ENCODE data around the gene ATF6B.

Gene ATF6B

DNA sequence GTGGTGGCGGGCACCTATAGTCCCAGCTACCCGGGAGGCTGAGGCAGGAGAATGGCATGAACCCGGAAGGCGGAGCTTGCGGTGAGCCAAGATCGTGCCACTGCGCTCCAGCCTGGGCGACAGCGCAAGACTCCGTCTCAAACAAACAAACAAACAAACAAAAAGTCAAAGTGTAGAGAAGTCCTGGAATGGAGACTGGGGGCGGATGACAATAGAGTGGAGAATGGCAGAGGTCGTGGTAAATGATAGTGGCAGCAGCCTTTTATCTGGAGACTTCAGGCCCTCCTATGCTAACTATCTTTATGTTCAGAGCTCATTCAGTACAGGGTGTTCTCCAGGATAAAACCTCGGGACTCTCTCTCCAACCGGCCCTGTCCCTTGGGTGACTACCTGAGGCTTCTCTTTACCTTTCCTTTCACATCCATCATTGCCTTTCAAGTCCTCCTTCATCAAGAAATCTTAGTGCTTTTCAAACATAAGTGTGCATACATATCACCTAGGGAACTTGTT is 3.4 kb upstream of the ATF6B start:
- no peak for DNase-seq (ENCODE audit: low read depth in 2 of 2)

- no peak for DNase-seq (ENCODE audit: low read depth in 2 of 2)
Measured at GRCh38 chr6:32129297-32130088, 1.4 kb upstream of the ATF6B start.

DNA sequence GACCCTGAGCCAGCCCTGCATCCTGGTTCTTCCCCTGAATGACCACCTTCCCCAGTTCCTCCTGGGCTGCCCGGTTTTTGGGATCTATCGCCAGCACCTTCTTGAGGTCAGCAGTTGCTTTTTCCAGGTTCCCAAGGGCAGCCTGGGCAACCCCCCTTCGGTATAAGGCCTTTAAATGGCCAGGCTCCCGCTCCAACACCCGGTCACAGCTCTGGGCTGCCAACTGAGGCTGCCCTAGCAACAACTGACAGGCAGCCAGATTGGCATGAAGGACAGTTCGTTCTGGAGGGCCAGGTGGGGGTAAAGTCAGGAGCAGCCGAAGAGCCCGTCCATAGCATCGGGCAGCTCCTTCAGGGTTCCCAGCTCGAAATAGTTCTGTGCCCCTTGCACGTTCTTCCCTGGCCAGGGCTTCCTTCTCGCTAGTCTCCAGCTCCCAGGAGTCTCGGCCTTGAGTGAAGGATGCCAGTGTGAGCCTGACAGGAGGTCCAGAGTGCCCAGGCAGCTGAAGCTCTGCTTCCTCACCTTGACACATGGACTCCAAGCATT is 778 bp upstream of the ATF6B start:
- no peak for DNase-seq (ENCODE audit: low read depth in 2 of 2)

DNA sequence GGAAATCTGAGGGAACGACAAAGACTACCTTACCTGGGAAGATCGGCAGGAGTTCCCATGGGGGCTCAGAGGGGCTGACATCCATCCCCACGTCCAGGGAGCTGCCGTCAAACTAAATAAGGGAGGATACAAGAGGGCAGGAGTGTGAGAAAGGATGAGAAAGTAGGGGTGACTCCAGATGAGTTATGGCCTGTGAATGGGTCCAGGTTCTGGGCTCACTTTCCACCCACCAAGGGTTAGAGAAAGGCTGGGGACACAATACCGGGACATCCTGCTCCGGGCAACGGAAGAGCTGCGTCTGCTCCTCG is 683 bp downstream of the ATF6B start:
- no peak for DNase-seq (ENCODE audit: low read depth in 2 of 2)

DNA sequence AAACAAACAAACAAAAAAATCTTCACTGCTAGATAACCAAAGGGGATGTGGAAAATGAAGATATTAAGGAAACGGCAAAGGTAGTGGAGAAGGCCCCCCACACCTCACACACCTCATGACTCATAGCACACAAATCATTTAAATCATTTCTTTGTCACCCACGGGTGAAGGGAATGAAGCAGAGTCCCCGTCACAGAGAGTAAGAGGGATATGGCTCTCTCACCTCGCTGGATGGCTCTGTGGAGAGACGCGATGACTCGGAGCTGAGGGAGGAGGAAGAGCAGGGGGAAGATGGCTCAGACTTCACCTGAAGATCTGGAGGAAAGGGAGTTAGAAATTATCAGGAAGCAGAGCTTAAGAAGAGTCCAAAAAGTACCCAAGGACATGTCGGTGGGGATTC is 1.2 kb downstream of the ATF6B start:
- DNase-seq (ENCODE audit: low read depth in 2 of 2): no peak

- no peak for DNase-seq (ENCODE audit: low read depth in 2 of 2)
Measured at GRCh38 chr6:32123681-32124080, 4.4 kb downstream of the ATF6B start.

GRCh38 chr6:32120573-32121059 is 7.4 kb downstream of the ATF6B start:
- DNase-seq (ENCODE audit: low read depth in 2 of 2): no peak

DNA sequence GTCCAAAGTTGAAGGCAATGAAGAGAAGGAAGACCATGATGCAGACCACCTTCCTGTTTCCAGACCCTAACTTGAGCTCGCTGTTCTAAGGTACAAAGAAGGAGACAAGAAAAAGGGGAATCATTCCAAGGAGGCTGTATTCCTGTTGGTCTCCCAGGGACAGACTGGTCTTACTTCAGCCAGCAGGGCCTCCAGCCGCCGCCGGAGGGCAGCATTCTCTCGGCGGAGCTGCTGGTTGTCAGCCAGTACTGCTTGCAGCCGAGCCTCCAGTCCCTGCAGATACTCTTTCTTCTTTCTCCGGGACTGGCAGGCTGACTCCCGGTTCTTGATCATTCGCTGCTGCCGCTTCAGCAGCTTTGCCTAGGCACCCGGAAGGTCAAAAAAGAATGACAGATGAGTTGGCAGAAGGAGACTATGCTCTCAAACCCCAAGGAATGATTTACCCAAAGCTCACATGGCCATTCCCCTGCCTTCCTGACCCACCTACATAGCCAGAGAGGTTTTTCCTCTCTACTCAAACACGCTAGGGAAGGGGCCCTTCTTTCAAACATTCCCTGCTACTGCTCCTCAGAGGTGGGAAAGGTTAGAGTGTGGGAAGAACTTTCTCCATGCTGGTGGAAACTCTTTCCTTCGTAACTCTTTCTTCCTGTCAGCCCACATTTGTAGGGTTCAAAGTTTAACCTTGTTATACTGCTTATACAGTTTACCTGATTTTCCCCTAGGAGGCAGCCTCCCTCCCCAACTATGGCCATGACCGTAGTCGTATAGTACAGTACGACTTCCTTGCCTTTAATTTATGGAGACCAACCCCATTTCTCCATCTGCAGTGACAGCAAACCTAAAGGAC is 9.0 kb downstream of the ATF6B start:
- DNase-seq (ENCODE audit: low read depth in 2 of 2): peak; percentile 41 to 48

DNA sequence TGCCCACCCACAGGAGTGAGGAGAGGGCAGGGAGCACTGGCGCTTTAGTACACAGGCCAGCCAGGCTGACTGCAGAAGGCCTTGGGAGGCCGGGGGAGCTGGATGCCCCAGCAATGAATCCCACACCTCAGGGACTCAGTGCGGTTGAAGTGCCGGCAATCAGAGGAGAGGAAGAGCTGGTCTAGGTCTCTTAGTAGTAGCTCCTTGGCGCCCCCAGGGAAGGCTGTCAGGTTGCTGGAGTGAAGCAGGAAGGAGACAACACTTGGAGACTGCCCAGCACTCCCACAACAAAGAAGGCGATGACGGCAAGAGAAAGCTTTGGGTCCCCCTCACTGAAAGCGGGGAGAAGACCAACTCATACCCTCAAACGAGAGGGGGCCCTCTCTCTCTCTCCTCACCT is 10.6 kb downstream of the ATF6B start:
- DNase-seq (ENCODE audit: low read depth in 2 of 2): no peak

GRCh38 chr6:32116674-32117073 is 11.4 kb downstream of the ATF6B start:
- DNase-seq (ENCODE audit: low read depth in 2 of 2): no peak

DNA sequence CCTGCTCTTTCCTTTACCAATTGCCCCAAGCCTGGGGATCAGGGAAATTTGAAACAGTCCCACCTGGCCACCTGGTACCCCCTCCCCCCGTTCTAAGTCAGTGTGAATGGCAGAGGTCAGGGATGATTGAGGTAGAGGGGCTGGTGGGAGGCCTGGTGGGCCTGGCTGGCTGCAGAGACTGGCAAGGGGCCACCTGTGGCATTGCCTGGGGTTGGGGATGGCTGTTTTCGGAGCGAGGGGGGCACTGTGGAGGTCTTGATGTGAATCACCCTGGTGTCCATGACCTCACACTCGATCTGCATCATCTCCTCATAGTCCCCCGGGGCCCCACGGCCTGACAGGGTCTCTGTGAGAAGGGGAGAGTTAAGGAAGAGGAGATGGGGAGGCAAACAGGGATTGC is 12.4 kb downstream of the ATF6B start:
- DNase-seq (ENCODE audit: low read depth in 2 of 2): no peak

DNA sequence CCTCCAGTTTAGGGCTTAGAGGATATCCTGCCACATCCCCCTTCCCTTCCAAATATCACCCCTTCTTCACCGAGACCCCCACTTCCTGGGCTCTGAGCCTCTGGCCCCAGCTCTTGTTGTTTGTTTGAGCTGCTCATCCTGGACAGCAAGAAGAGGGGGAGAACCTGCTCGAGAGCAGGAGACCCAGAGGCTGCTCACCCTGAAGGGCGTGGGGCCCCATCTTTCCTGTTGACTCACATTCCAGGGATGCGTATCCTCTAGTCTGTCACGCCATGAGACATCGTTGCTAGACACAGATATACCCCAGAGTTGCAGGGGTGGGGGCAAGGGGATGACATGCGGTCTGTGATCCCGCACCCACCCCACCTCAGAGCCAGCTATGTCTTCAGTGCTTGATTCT is 13.2 kb downstream of the ATF6B start:
- no peak for DNase-seq (ENCODE audit: low read depth in 2 of 2)

- DNase-seq (ENCODE audit: low read depth in 2 of 2): no peak
Measured at GRCh38 chr6:32113386-32114352, 14.4 kb downstream of the ATF6B start.

DNA sequence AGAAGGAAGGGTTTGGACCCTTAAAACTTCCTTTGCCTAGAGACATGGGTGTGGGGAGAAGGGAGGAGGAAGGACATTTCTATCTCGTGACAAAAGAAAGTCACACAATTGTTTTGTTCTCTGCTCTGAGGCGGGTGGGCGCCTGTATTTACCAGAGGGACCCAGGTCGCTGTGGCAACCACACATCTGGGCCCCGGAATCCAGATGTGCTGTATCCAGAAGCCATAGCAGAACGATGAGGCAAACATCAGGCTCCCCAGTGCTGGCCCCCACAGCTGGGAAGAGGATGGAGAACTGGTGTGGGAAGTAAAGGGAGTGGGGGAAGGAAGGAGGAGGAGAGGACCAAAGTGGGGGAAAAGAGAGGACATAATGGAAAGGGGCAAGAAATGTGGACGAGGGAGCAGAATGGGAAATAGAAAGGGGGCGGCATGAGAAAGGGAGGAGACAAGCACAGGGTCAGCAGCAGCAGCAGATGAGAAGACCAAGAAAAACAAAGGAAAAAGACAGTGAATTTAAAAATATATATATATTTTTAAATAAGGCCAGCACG is 15.5 kb downstream of the ATF6B start:
- DNase-seq (ENCODE audit: low read depth in 2 of 2): no peak

DNA sequence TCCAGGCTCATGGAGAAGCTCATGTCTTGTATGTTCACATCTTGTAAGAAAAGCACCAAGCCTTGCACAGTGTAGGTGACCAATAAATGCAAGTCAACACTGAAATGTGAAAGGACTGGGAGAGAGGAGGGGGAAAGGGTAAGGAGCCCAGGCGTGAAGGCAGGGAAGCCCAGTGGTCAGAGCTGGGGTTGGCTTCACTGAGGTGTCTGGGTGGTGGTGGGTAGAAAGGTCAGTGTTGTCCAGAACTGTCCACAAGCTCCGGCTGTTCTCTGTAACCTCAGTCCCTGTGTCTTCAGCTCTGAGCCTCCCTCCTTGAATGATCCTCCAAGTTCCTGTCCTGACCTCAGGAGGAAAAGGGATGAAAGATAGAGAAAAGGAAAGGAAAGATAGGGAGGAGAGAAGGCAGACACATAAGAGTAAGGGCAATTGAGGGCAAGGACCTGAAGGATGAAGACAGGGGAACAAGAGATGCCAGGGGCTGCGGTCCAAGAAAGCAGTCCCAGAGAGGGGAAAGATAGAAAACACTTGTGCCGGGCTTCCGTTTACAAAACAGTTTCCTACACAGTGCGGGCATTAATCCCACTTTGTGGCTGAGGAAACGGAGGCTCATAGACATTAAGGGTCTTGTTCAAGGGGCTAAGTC is 16.5 kb downstream of the ATF6B start:
- no peak for DNase-seq (ENCODE audit: low read depth in 2 of 2)

DNA sequence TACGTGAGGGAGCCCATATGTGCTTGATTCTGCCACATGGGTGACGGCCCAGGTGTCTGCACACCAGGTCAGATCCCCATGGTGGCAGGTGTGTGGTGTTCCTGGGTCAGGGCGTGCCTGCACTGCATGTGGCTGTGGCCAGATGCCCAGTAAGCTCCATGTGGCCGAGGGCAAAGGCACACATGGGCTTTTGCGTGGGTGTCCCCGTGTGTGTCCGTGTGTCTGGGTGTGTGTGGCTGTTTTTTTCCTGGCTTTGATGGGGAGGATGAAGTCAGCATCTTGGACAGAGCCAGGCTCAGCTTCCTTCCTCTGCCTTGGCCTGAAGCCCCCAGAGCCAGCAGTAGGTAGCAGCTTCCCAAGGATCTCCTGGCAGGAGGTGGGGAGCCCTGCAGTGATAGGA is 17.4 kb downstream of the ATF6B start:
- DNase-seq (ENCODE audit: low read depth in 2 of 2): no peak

GRCh38 chr6:32109765-32110160 is 18.3 kb downstream of the ATF6B start:
- no peak for DNase-seq (ENCODE audit: low read depth in 2 of 2)

DNA sequence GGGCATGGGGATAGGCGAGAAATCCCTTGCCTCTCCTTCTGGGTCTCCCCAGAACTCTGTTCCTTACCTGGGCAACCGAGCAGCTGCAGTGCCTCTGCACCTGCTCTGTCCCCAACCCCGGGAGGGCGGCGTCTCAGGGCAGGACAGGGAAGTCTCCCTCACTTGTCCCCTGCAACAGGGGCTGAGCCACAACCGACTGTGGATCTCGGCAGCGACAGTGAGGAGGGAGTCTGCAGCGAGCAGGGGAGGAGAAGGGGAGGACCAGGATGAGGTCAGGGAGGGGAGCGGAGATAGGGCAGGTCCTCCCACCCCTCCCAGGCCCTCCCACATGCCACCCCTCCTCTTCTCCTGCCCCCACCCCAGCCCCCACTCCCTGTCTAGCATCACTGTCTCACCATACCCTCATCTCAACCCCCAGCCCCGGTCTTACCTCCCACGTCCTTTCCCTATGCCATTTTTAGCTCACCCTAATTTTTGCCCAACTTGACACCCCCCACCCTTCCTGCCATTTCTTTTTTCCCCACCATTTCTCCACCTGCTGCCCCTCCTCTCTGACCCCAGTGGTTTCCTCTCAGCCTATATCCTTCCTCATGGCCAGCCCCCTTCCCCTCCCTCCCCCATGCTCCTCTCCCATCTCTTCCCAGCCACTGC is 18.8 kb downstream of the ATF6B start, which contains the start of gene TNXB:
TSS of gene TNXB (minus strand) at position 225 of the 651 bp plus-strand sequence. CDS start 11,140 bp downstream, outside the sequence.
- no peak for DNase-seq (ENCODE audit: low read depth in 2 of 2)

DNA sequence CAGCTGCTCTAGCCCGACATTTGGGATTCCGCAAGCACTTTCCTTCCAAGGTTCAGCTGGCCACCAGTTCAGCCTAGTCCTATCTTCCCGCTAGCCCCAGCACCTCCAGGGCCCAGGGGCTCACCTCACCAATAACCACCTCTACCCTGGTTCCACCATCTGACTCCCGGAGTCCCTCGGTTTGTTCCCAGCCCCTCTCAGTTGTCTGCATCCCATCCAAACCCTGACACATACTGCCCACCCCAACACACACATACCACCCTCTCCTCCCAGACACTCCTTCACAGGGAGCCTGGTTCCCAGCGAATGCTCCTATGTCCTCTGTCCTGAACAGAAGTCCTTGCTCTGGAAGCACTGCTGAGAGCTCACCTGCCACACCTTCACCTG is 19.3 kb downstream of the ATF6B start:
- DNase-seq (ENCODE audit: low read depth in 2 of 2): no peak

- DNase-seq (ENCODE audit: low read depth in 2 of 2): no peak
Measured at GRCh38 chr6:32108094-32108627, 19.9 kb downstream of the ATF6B start.
